HEK293T (cell line): ENCODE measurements around the gene PRKCE.

Source experiments
- CTCF ChIA-PET: fragments of 350-600 bp; formaldehyde crosslinking; extraction: SDS; loops from one replicate; lab custom pipeline; 2021; ENCODE audit warnings: antibody characterized with exemption, inconsistent platforms; lab: Yijun Ruan, JAX
- POLR2A ChIA-PET: fragments of 350-600 bp; formaldehyde crosslinking; extraction: SDS; loops from one replicate; lab custom pipeline; 2020; ENCODE audit warnings: antibody characterized with exemption, inconsistent platforms; lab: Yijun Ruan, JAX
- DNase-seq: peaks from one replicate; pipeline ENCODE4 v3.0.0; 2012; ENCODE audit warnings: mixed read lengths; ENCODE audit errors: extremely low spot score
- ARNT ChIP-seq: fragments of 450-650 bp; IDR thresholded peaks from 2 replicates; pipeline ENCODE4 v1.6.1; 2017; ENCODE audit warnings: mild to moderate bottlenecking
- BHLHE40 ChIP-seq: fragments of 450-650 bp; IDR thresholded peaks from 2 replicates; pipeline ENCODE4 v1.6.1; 2016; ENCODE audit warnings: mild to moderate bottlenecking, moderate library complexity, borderline replicate concordance
- CTBP1 ChIP-seq: fragments of 450-650 bp; IDR thresholded peaks from 2 replicates; pipeline ENCODE4 v1.6.1; 2016; ENCODE audit warnings: borderline replicate concordance
- ELF4 ChIP-seq: fragments of 450-650 bp; IDR thresholded peaks from 2 replicates; pipeline ENCODE4 v1.6.1; 2017; ENCODE audit warnings: antibody characterized with exemption
- FOXA1 ChIP-seq: fragments of 450-650 bp; IDR thresholded peaks from 2 replicates; pipeline ENCODE4 v1.6.1; 2016; ENCODE audit warnings: mild to moderate bottlenecking
- FOXK2 ChIP-seq: fragments of 450-650 bp; IDR thresholded peaks from 2 replicates; pipeline ENCODE4 v1.6.1; 2016; ENCODE audit warnings: mild to moderate bottlenecking
- FOXM1 ChIP-seq: fragments of 450-650 bp; IDR thresholded peaks from 2 replicates; pipeline ENCODE4 v1.6.1; 2017; ENCODE audit warnings: mild to moderate bottlenecking, borderline replicate concordance
- HDGF ChIP-seq: fragments of 450-650 bp; IDR thresholded peaks from 2 replicates; pipeline ENCODE4 v1.6.1; 2017; ENCODE audit warnings: antibody characterized with exemption, borderline replicate concordance
- L3MBTL2 ChIP-seq: fragments of 450-650 bp; conservative IDR thresholded peaks from 2 replicates; pipeline ENCODE4 v1.6.1; 2016; ENCODE audit warnings: mild to moderate bottlenecking
- LEF1 ChIP-seq: fragments of 450-650 bp; IDR thresholded peaks from 2 replicates; pipeline ENCODE4 v1.6.1; 2017; ENCODE audit warnings: mild to moderate bottlenecking, borderline replicate concordance
- NFRKB ChIP-seq: fragments of 450-650 bp; IDR thresholded peaks from 2 replicates; pipeline ENCODE4 v1.6.1; 2016; ENCODE audit warnings: mild to moderate bottlenecking, moderate library complexity
- SP1 ChIP-seq: fragments of 450-650 bp; IDR thresholded peaks from 2 replicates; pipeline ENCODE4 v1.6.1; 2017
- SUZ12 ChIP-seq: fragments of 450-650 bp; IDR thresholded peaks from 2 replicates; pipeline ENCODE4 v1.6.1; 2016; ENCODE audit warnings: mild to moderate bottlenecking
- TARDBP ChIP-seq: fragments of 450-650 bp; IDR thresholded peaks from 2 replicates; pipeline ENCODE4 v1.6.1; 2016
- ZNF384 ChIP-seq: fragments of 450-650 bp; IDR thresholded peaks from 2 replicates; pipeline ENCODE4 v1.6.1; 2016
- TF ChIP-seq, protein P1 (sequence below): fragments of 450-650 bp; IDR thresholded peaks from 2 replicates; pipeline ENCODE4 v1.6.1; 2016

PRKCE gene

DNA sequence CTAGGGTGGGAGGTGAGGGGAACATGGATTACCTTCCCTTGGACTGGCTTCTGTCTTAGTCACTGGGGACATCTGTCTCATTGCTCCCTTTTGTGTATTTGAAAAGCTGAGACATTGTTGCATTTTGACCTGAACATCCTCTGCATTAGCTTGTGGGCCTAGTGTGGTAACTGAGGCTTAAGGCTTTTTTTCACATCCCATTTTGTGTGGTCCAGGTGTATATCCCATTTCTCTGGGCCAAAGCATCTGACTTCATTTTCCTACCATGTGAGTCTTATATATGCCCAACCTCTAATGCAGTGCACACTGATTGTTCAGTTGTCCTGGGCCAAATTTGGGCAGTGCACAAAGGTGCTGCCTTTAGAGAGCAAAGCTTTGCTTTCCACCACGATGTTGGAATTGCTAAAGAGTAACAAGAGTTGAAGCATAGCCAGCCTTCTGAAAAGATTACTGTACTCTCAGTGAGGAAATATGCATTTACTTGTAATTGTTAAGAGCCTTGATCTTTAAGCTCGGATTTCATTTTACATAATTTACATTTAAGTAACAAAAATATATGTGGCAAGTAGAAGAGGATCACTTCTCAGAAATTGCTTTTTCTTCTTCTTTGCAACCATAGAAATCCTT lies 13.3 kb downstream of the PRKCE start:
- no peak for DNase-seq
- CTCF ChIA-PET: no interaction called here
- POLR2A ChIA-PET: no interaction called here
- TF ChIP-seq SUZ12 (no peak), SP1 (no peak), ELF4 (no peak)

DNA sequence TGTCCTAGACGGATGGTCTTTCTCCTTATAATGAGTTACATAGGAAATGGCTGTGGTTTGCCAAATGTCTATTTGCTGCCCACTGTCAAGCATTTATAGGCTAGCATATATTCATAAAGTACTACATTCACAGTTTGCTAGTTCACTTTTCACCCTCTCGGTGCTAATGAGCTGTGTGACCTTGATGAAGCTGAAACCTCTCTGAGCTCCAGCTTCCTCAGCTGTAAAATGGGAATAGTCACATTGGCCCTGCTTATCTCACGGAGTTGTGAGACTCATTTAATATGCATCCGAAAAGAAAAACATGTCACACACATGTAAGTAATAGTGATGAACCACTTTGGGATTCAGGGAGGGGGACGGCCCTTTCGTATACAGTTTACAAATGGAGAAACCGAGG lies 17.0 kb downstream of the PRKCE start:
- POLR2A ChIA-PET: no interaction called here
- DNase-seq: no peak
- CTCF ChIA-PET: no interaction called here
- no peak for TF ChIP-seq FOXK2
- TF ChIP-seq HDGF: no peak
- no peak for TF ChIP-seq CTBP1
- TF ChIP-seq, protein P1, sequence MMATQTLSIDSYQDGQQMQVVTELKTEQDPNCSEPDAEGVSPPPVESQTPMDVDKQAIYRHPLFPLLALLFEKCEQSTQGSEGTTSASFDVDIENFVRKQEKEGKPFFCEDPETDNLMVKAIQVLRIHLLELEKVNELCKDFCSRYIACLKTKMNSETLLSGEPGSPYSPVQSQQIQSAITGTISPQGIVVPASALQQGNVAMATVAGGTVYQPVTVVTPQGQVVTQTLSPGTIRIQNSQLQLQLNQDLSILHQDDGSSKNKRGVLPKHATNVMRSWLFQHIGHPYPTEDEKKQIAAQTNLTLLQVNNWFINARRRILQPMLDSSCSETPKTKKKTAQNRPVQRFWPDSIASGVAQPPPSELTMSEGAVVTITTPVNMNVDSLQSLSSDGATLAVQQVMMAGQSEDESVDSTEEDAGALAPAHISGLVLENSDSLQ: no peak
- TF ChIP-seq NFRKB: no peak
- TF ChIP-seq L3MBTL2: no peak
- no peak for TF ChIP-seq BHLHE40

DNA sequence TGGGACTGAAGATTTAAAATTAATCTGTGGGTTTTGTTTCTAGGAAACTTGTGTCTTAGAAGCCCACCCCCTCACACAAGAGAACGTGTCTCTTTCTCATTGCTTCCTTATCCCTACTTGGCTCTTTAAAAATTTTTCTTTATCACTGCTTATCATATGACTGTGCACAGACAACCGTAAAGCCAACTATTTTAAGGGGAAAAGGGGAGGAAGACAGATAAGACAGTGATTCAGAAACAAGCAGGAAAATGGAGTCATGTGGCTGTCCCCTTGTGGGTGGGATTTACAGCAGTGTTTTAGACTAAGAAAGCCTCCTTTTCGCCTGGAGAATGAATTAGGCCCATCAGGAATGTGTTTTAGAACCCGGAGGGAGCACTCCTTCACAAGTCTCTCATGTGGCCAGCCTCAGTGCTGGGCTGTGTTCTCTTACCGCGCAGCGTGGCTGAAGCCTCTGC lies 17.6 kb downstream of the PRKCE start:
- ChIA-PET CTCF (no interaction called here), POLR2A (no interaction called here)
- no peak for DNase-seq
- TF ChIP-seq FOXM1: no peak
- no peak for TF ChIP-seq BHLHE40
- no peak for TF ChIP-seq TARDBP
- TF ChIP-seq SUZ12: no peak
- TF ChIP-seq FOXA1: no peak
- TF ChIP-seq FOXK2: no peak
- TF ChIP-seq SP1: no peak
- TF ChIP-seq, protein P1: no peak
- TF ChIP-seq L3MBTL2: no peak
- TF ChIP-seq ARNT: no peak
- TF ChIP-seq LEF1: no peak
- no peak for TF ChIP-seq ELF4
- no peak for TF ChIP-seq CTBP1
- no peak for TF ChIP-seq NFRKB
- TF ChIP-seq HDGF: no peak
- no peak for TF ChIP-seq ZNF384

DNA sequence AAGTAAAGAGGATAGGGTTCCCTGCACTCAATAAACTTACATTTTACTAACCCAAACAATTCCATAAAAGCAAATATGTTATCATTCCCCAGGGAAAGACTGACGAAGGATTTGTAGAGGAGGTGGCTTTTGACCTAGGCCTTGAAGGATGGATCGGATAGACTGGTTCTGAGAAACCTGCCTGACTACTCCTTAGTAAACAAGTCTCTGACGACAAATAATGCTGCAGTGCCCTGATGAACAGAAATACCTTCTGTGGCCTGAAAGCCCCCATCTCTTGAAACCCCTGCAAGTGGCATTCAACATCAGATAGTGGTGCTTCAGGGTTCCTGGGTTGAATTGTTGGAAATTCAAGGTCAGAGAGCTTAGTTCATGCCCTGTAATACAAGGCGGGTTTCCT lies 19.2 kb downstream of the PRKCE start:
- TF ChIP-seq FOXM1 (no peak), FOXK2 (no peak), ELF4 (no peak), L3MBTL2 (no peak), SP1 (no peak), FOXA1 (no peak)
- POLR2A ChIA-PET: no interaction called here
- DNase-seq: no peak
- CTCF ChIA-PET: no interaction called here

DNA sequence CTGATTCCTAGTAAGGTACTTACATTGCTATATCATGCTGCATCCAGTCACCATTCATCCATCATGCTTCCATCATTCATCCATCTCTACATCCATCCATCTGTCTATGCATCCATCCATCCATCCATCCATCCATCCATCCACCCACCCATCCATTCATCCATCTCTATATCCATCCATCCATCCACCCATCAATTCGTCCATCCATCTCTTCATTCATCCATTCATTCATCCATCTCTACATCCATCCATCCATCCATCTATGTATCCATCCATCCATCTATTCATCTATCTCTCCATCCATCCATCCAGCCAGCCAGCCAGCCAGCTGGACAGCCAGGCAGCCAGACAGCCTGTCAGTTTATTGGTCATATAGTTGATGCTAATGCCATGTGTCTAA lies 20.7 kb downstream of the PRKCE start:
- ChIA-PET CTCF (interaction anchor here (0.5 kb wide), 1 partner anchor 54 kb away, joined by 3 read pairs; no protein-coding TSS in a partner anchor), POLR2A (no interaction called here)
- TF ChIP-seq L3MBTL2 (no peak), NFRKB (no peak), ELF4 (no peak), ARNT (no peak), SUZ12 (no peak), TARDBP (no peak), HDGF (no peak), ZNF384 (no peak), LEF1 (no peak), FOXA1 (no peak), BHLHE40 (no peak), FOXK2 (no peak), CTBP1 (no peak), SP1 (no peak)
- TF ChIP-seq, protein P1: no peak
- no peak for DNase-seq

DNA sequence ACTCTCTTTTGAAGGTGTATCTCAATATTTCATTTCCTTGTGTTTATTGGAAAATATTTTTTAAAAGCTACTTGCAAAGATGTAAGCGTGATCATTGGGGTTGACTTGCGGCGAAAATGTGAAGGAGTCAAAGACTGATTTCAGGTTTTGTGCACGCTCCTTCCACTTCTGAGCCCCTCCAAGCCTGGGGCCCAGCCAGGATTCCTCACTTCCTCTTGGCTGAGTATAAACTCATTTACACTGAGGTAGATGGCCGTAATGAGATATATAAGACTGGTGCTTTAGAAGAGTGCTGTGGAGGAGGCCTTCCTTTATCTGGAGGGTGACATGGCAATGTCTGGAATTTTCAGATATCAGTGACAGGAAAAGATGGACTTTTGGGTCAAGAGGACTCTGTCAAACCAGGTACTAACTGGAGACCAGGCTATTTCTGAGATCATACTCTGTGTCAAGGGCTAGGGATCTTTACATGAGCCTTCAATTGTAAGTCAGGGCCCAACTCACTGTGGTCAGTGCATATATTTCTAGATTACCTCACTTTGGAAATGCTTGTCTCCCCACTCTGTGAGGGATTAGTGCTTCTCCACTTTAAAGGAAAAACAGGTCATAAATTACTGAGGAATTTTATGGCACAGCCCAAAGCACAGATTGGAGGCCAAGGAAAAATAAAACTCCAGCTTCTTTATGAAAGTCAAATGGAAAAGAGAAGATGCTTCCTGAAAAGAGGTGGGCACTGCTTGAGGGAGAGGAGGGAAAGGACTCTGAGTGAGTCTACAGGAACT lies 22.8 kb downstream of the PRKCE start:
- ChIA-PET CTCF (interaction anchor here (2.0 kb wide), 1 partner anchor 16 kb away, joined by 5 read pairs; no protein-coding TSS in a partner anchor), POLR2A (no interaction called here)

More for the DNA sequence above, 22.8 kb downstream of the PRKCE start:
- no peak for DNase-seq
- TF ChIP-seq, protein P1: 0 out of 2 replicates have a peak, but pooled peaks have one; percentile 44
- no peak for TF ChIP-seq FOXM1
